HG02610 (cell line): ENCODE measurements around the gene RNF227.
"Not testable (repeated sequence)": the region's sequence is repeated elsewhere in the genome, so short reads cannot be mapped to it uniquely, and the experiment has no call there.

Experiments
- ATAC-seq: cut with Tn5 transposase; IDR thresholded peaks from one replicate; pipeline ENCODE4 v1.9.1; 2021; ENCODE audit warnings: mild to moderate bottlenecking, moderate library complexity; ENCODE audit not compliant: unreplicated experiment

RNF227 gene

DNA sequence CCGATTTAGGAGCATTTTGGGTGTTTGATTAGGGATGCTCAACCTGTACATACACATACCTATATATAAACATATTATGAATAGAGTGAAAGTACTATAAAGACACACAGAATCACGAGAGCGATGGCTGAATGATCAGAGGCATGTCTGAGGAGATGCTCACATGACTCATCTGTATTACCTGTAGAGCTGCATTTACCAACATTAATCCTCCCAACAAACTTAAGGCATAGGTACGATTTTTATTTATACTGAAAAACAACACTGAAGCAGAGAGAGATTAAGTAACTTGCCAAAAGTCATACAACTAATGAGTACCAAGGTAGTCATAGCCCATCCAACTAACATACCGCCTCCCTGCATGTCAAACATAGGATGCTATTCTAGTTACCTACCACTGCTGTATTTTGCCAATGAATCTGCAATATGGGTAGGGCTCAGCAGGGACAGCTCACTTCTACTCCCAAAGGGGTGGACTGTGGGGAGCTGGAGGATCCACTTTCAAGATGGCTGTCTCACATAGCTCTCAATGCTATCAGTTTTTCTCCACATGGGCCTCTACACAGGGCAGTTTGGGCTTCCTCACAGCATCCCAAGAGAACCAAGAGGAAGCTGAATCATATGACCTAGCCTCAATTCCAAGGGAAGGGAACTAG is 51.0 kb downstream of the RNF227 start:
- no peak for ATAC-seq

DNA sequence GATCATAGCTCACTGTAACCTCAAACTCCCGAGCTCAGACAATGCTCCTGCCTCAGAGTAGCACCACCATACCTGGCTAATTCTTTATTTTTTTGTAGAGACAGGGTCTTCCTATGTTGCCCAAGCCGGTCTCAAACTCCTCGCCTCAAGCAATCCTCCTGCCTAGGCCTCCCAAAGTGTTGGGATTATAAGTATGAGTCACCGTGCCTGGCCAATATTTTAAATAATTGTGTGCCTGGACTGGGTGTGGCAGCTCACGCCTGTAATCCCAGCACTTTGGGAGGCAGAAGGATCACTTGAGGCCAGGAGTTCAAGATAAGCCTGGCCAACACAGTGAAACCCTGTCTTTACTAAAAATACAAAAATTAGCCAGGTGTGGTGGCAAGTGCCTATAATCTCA is 51.7 kb downstream of the RNF227 start:
- not testable (repeated sequence) for ATAC-seq
